Loucy (cell line): Measurements from ENCODE around the gene ZFYVE21.

Experiments used
- CTCF ChIP-seq: fragments of 200-600 bp; sonication (generic); conservative IDR thresholded peaks from 2 replicates; pipeline ENCODE4 v1.5.1; 2014; ENCODE audit warnings: mild to moderate bottlenecking, antibody characterized with exemption, low read length
- EZH2phosphoT487 ChIP-seq: fragments of 200-600 bp; IDR thresholded peaks from 2 replicates; pipeline ENCODE4 v1.6.1; 2018; ENCODE audit warnings: antibody characterized with exemption, mild to moderate bottlenecking, moderate library complexity, borderline replicate concordance

- TF ChIP-seq EZH2phosphoT487 (no peak), CTCF (no peak)
These were observed 19.0 kb upstream of the ZFYVE21 start for GRCh38 chr14:103696466-103697071.
